A673 (cell line): ENCODE measurements around the gene RBM46. TPM values are rescaled to one million over a fixed set of nuclear protein-coding genes. Genes with fewer than 3 reads are reported as not detected.

Experiments
- BruUV-seq: library from RNA; stranded (reverse); fragments of 400-500 nt; replicated peaks from 2 replicates; lab custom pipeline; 2021; lab: Mats Ljungman, UMichigan
- CTCF ChIA-PET: fragments of 300-600 bp; sonication (Branson Sonifier 250); formaldehyde crosslinking; loops from one replicate; lab custom pipeline; 2022; ENCODE audit warnings: antibody characterized with exemption; lab: Charles Lee
- POLR2A ChIA-PET: fragments of 300-600 bp; sonication (Branson Sonifier 250); formaldehyde crosslinking; loops from one replicate; lab custom pipeline; 2022; ENCODE audit warnings: antibody characterized with exemption; ENCODE audit not compliant: low non-redundant PET; lab: Charles Lee
- DNase-seq: peaks from one replicate; pipeline ENCODE4 v3.0.0-alpha.2; 2015; ENCODE audit warnings: low spot score
- H3K27ac ChIP-seq: fragments of 200-600 bp; sonication (generic); 2 replicates; pipeline ENCODE4 v1.5.1; 2016; ENCODE audit warnings: mixed run types, low read depth, mild to moderate bottlenecking, mixed read lengths, antibody characterized with exemption, low read length; ENCODE audit not compliant: poor library complexity, severe bottlenecking
- H3K27me3 ChIP-seq: fragments of 200-600 bp; sonication (generic); replicated peaks from 2 replicates; pipeline ENCODE4 v1.6.1; 2017; ENCODE audit warnings: mixed run types, low read depth, mild to moderate bottlenecking, mixed read lengths, antibody characterized with exemption, low read length; ENCODE audit not compliant: insufficient read depth, poor library complexity
- H3K36me3 ChIP-seq: fragments of 200-600 bp; sonication (generic); 2 replicates; pipeline ENCODE4 v1.6.1; 2016; ENCODE audit warnings: mixed run types, mild to moderate bottlenecking, mixed read lengths, antibody characterized with exemption, low read length; ENCODE audit not compliant: insufficient read depth, poor library complexity, severe bottlenecking
- H3K4me1 ChIP-seq: fragments of 200-600 bp; sonication (generic); 2 replicates; pipeline ENCODE4 v1.6.1; 2017; ENCODE audit warnings: mixed run types, mild to moderate bottlenecking, mixed read lengths, antibody characterized with exemption, low read length; ENCODE audit not compliant: insufficient read depth, poor library complexity, severe bottlenecking
- H3K4me3 ChIP-seq: fragments of 200-600 bp; sonication (generic); 2 replicates; pipeline ENCODE4 v1.5.1; 2016; ENCODE audit warnings: low read depth, mixed run types, mild to moderate bottlenecking, mixed read lengths, low read length; ENCODE audit not compliant: poor library complexity, severe bottlenecking
- H3K9me3 ChIP-seq: fragments of 200-600 bp; sonication (generic); 2 replicates; pipeline ENCODE4 v1.6.1; 2016; ENCODE audit warnings: mixed run types, low read depth, mild to moderate bottlenecking, mixed read lengths, antibody characterized with exemption, low read length; ENCODE audit not compliant: poor library complexity, severe bottlenecking
- EZH2 ChIP-seq: fragments of 200-600 bp; sonication (generic); IDR thresholded peaks from 2 replicates; pipeline ENCODE4 v1.6.1; 2017; ENCODE audit warnings: borderline replicate concordance, low read depth, mild to moderate bottlenecking, mixed read lengths, antibody characterized with exemption, low read length; ENCODE audit not compliant: poor library complexity, severe bottlenecking
- intact Hi-C: fragments of 100-400 bp; cut with micrococcal nuclease; formaldehyde crosslinking; loops from one replicate; pipeline ENCODE4 v1.10.0; 2022; ENCODE audit not compliant: unreplicated experiment
- total RNA-seq: library from RNA; stranded (reverse); gene quantifications from 2 replicates; pipeline ENCODE4 v1.2.3, GENCODE V29; 2021
- TF ChIP-seq, protein P1 (sequence below): fragments of 300-800, 200-600 bp; sonication (generic); conservative IDR thresholded peaks from 2 replicates; pipeline ENCODE4 v1.5.1; 2017; ENCODE audit warnings: low read depth, mild to moderate bottlenecking, antibody characterized with exemption, low read length, moderate library complexity, mixed read lengths

The RBM46 gene
- total RNA-seq, 1 experiment from 2014 or later, result 0.24 TPM

DNA sequence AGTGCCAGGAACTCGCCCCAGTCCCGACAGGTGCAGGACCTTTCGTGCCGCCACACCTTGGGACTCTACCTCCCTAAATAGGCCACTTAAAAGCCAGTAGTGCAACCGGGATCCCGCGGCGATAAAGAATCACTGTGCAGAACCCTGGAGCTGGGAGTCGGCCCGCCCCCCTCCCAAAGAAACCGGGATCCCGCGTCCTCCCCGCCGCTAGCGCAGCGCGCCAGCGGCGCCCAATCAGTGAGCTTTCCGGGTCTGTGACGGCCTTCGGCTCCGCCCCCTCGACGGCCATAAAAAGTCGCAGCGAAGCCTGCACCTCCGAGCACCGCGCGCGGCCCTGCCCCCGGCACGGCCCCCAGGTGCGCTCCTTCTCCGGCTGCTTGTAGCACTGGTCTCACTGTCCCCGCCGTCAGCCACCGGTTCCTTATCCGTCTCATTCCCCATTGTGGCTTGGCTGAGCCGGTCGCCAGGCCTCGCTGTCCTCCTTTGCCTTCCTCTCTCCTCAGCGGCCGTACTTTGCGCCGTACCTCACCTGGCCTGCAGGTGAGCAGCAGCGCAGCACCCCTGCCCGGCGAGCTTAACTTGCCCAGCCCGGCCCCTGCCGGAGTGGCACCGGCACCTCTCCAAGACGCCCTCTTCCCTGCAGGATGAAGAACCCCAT is 37.3 kb upstream of the RBM46 start, which contains the start of gene LRAT:
Gene LRAT (plus strand): TSS at position 318 of the 658 bp plus-strand sequence. CDS start 327 bp downstream, at position 645.
- no peaks in the 10 kb centered on the region for H3K9me3 ChIP-seq
- BruUV-seq, result no TSS peak
- peak within 1 kb of the TSS; percentile 61 for H3K4me3 ChIP-seq

DNA sequence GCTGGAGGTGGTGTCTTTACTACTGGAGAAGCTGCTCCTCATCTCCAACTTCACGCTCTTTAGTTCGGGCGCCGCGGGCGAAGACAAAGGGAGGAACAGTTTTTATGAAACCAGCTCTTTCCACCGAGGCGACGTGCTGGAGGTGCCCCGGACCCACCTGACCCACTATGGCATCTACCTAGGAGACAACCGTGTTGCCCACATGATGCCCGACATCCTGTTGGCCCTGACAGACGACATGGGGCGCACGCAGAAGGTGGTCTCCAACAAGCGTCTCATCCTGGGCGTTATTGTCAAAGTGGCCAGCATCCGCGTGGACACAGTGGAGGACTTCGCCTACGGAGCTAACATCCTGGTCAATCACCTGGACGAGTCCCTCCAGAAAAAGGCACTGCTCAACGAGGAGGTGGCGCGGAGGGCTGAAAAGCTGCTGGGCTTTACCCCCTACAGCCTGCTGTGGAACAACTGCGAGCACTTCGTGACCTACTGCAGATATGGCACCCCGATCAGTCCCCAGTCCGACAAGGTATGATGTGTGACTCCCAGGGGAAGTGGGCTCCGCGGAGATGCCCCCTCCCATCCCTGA is 36.6 kb upstream of the RBM46 start:
- DNase-seq, result no peak
- ChIA-PET POLR2A (no interaction called here), CTCF (no interaction called here)
- peak overlapping the region; percentile 61 for H3K4me3 ChIP-seq
- H3K27ac ChIP-seq, result no peak overlapping the region
- H3K36me3 ChIP-seq, result no peaks in the 10 kb centered on the region
- intact Hi-C loops, result no loop called here
- H3K9me3 ChIP-seq, result no peaks in the 10 kb centered on the region
- H3K27me3 ChIP-seq, result peaks cover 6% of the 10 kb centered on the region
- TF ChIP-seq EZH2, result no peak
- TF ChIP-seq, protein P1, sequence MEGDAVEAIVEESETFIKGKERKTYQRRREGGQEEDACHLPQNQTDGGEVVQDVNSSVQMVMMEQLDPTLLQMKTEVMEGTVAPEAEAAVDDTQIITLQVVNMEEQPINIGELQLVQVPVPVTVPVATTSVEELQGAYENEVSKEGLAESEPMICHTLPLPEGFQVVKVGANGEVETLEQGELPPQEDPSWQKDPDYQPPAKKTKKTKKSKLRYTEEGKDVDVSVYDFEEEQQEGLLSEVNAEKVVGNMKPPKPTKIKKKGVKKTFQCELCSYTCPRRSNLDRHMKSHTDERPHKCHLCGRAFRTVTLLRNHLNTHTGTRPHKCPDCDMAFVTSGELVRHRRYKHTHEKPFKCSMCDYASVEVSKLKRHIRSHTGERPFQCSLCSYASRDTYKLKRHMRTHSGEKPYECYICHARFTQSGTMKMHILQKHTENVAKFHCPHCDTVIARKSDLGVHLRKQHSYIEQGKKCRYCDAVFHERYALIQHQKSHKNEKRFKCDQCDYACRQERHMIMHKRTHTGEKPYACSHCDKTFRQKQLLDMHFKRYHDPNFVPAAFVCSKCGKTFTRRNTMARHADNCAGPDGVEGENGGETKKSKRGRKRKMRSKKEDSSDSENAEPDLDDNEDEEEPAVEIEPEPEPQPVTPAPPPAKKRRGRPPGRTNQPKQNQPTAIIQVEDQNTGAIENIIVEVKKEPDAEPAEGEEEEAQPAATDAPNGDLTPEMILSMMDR, result no peak
- no TSS peak for BruUV-seq
- H3K4me1 ChIP-seq, result peaks cover 10% of the 10 kb centered on the region

More for the DNA sequence above, 37.3 kb upstream of the RBM46 start, which contains the start of gene LRAT:
- Histone ChIP-seq H3K36me3 (no peaks in the 10 kb centered on the region), H3K27ac (no peak within 1 kb of the TSS), H3K27me3 (peaks cover 6% of the 10 kb centered on the region), H3K4me1 (peaks cover 12% of the 10 kb centered on the region)
- intact Hi-C loops, result no loop called here
- peak; percentile 81 for DNase-seq
- CTCF ChIA-PET, result interaction anchor here (1.3 kb wide), 1 partner anchor 57 kb away, joined by 5 read pairs; no protein-coding TSS in a partner anchor
- POLR2A ChIA-PET, result no interaction called here
- TF ChIP-seq, protein P1, result no peak
- no peak for TF ChIP-seq EZH2

DNA sequence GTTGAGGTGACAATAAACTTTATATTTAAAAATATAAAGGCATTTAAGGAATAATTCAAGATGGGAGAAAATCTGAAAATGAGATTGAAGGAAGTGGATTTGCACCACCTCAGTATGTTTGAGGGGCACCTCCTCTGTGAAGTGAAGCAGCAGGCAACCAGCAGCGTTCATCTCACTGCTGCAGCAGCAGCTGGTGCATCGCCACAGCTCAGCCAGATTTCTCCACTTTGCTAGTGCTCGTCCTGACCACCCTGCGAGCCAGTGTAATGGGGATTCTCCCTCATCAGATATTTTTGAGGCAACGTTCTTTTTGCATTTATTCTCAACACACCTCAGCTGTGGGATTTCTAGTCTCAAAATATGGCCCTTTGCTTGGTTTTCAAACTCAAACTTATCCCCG is 23.4 kb upstream of the RBM46 start:
- no peaks in the 10 kb centered on the region for H3K9me3 ChIP-seq
- TF ChIP-seq, protein P1, result no peak
- POLR2A ChIA-PET, result no interaction called here
- BruUV-seq, result no TSS peak
- DNase-seq, result no peak
- peaks cover 3% of the 10 kb centered on the region for H3K27me3 ChIP-seq
- H3K36me3 ChIP-seq, result no peaks in the 10 kb centered on the region
- no peak overlapping the region for H3K27ac ChIP-seq
- H3K4me3 ChIP-seq, result no peak overlapping the region
- CTCF ChIA-PET, result no interaction called here
- H3K4me1 ChIP-seq, result no peaks in the 10 kb centered on the region
- intact Hi-C loops, result no loop called here
